Endothelial cell of umbilical vein (primary cell): ENCODE data around the gene UST. TPM values are rescaled to one million over a fixed set of nuclear protein-coding genes. Genes with fewer than 3 reads are reported as not detected.

Source experiments
- Bru-seq: library from RNA; stranded (reverse); fragments of 400-500 nt; gene quantifications from one replicate; lab custom pipeline; 2021; lab: Mats Ljungman, UMichigan
- BruChase-seq, 2 experiments: library from RNA; stranded (reverse); fragments of 400-500 nt; gene quantifications; one replicate each; lab custom pipeline; 2021; lab: Mats Ljungman, UMichigan
- BruUV-seq: library from RNA; stranded (reverse); fragments of 400-500 nt; replicated peaks from 2 replicates; lab custom pipeline; 2021; lab: Mats Ljungman, UMichigan
- CTCF ChIA-PET: fragments of 300-600, 350-600 bp; sonication (Branson Sonifier 250); formaldehyde crosslinking; loops from one replicate; lab custom pipeline; 2021; ENCODE audit warnings: antibody characterized with exemption, inconsistent platforms; lab: Charles Lee
- POLR2A ChIA-PET: fragments of 300-600, 350-600 bp; sonication (Branson Sonifier 250); formaldehyde crosslinking; loops from one replicate; lab custom pipeline; 2021; ENCODE audit warnings: antibody characterized with exemption, inconsistent platforms; lab: Charles Lee
- DNase-seq: peaks from one replicate; pipeline ENCODE4 v3.0.0-alpha.2; 2011; ENCODE audit warnings: low read depth, low spot score
- FAIRE-seq: peaks from 2 replicates; lab custom pipeline; 2011; peaks lifted over from hg19 to GRCh38; lab: Jason Lieb, UNC
- H2AFZ ChIP-seq: 2 replicates; pipeline ENCODE4 v1.6.0; 2012; ENCODE audit warnings: low read depth, low read length, control low read depth, inconsistent platforms
- H3K27ac ChIP-seq: 2 replicates; pipeline ENCODE4 v1.5.1; 2011; ENCODE audit warnings: low read depth, mild to moderate bottlenecking, control low read depth, low read length, moderate library complexity; ENCODE audit not compliant: insufficient read depth
- H3K27me3 ChIP-seq, 2 experiments: 2 replicates each; pipeline versions ENCODE4 v1.6.0 to v1.6.1; 2011; ENCODE audit warnings: low read length in 2 of 2, mixed read lengths in 1 of 2; ENCODE audit not compliant: control insufficient read depth in 2 of 2, insufficient read depth in 2 of 2
- H3K36me3 ChIP-seq, 2 experiments: 2 replicates in 1 of 2; 3 replicates in 1 of 2; pipeline ENCODE4 v1.5.1; 2011; ENCODE audit warnings: low read length in 2 of 2, mild to moderate bottlenecking in 1 of 2, moderate library complexity in 1 of 2; ENCODE audit not compliant: control insufficient read depth in 2 of 2, insufficient read depth in 2 of 2; ENCODE audit errors: extremely low read depth in 1 of 2
- H3K4me1 ChIP-seq: 3 replicates; pipeline ENCODE4 v1.5.1; 2011; ENCODE audit warnings: mild to moderate bottlenecking, low read length; ENCODE audit not compliant: control insufficient read depth, insufficient read depth; ENCODE audit errors: extremely low read depth
- H3K4me2 ChIP-seq: 2 replicates; pipeline ENCODE4 v1.6.1; 2011; ENCODE audit warnings: low read length, control low read depth, mixed read lengths; ENCODE audit not compliant: insufficient read depth
- H3K4me3 ChIP-seq, 3 experiments: fragments of 200-600 bp in 1 of 3; sonication (generic), shearing (Covaris generic) in 1 of 3; replicated peaks in 1 of 3; 2 replicates each; pipeline ENCODE4 v1.5.1; 2011 to 2016; ENCODE audit warnings: control low read depth in 3 of 3, low read length in 3 of 3, mild to moderate bottlenecking in 2 of 3, inconsistent platforms in 1 of 3, low read depth in 1 of 3, moderate library complexity in 1 of 3; ENCODE audit not compliant: insufficient read depth in 1 of 3
- H3K79me2 ChIP-seq: 2 replicates; pipeline ENCODE4 v1.6.0; 2012; ENCODE audit warnings: low read length, inconsistent platforms; ENCODE audit not compliant: control insufficient read depth, insufficient read depth
- H3K9ac ChIP-seq: replicated peaks from 2 replicates; pipeline ENCODE3; 2011; ENCODE audit warnings: low read length, control low read depth; ENCODE audit not compliant: insufficient read depth; ENCODE audit errors: extremely low read depth
- H3K9me1 ChIP-seq: replicated peaks from 3 replicates; pipeline ENCODE4 v1.6.0; 2011; ENCODE audit warnings: mild to moderate bottlenecking, low read length; ENCODE audit not compliant: control insufficient read depth, insufficient read depth; ENCODE audit errors: extremely low read depth
- H3K9me3 ChIP-seq: replicated peaks from 2 replicates; pipeline ENCODE4 v1.5.1; 2012; ENCODE audit warnings: low read length, inconsistent platforms; ENCODE audit not compliant: control insufficient read depth, insufficient read depth
- H4K20me1 ChIP-seq: replicated peaks from 2 replicates; pipeline ENCODE3; 2011; ENCODE audit warnings: mild to moderate bottlenecking, low read length; ENCODE audit not compliant: control insufficient read depth, insufficient read depth; ENCODE audit errors: extremely low read depth
- CTCF ChIP-seq, 2 donors: IDR thresholded peaks; 1 replicate in 1 of 2; 2 replicates in 1 of 2; pipeline ENCODE4 v1.5.1; 2011; ENCODE audit warnings: low read length in 2 of 2, mild to moderate bottlenecking in 2 of 2, moderate library complexity in 2 of 2, control low read depth in 1 of 2, inconsistent platforms in 1 of 2, low read depth in 1 of 2; ENCODE audit not compliant: insufficient read depth in 1 of 2; ENCODE audit errors: extremely low read depth in 1 of 2
- JUN ChIP-seq: IDR thresholded peaks from 2 replicates; pipeline ENCODE4 v1.6.1; 2011; ENCODE audit warnings: borderline replicate concordance, low read depth; ENCODE audit not compliant: insufficient read length, insufficient read depth
- dilution Hi-C: fragments of 300-500 bp; cut with MboI; formaldehyde crosslinking; loops from one replicate; pipeline ENCODE4 v1.15.0; 2019; ENCODE audit warnings: low sequenced_read_pairs; ENCODE audit not compliant: extremely low pct_ligation_motif_present
- intact Hi-C: fragments of 100-400 bp; cut with micrococcal nuclease; formaldehyde crosslinking; loops from one replicate; pipeline ENCODE4 v1.10.0; 2022
- long read RNA-seq: library from polyadenylated mRNA; stranded (forward); transcript quantifications from one replicate; pipeline ENCODE4 v2.0.0, GENCODE V29; 2021
- polyA minus RNA-seq, 3 experiments: library from RNA; depleted of rRNA, polyadenylated mRNA; stranded (reverse); fragments of >200 nt; gene quantifications; 1 replicate in 1 of 3; 2 replicates in 2 of 3; pipeline ENCODE4 v1.2.3, GENCODE V29; 2011
- polyA plus RNA-seq, 4 experiments: library from polyadenylated mRNA; depleted of rRNA in 3 of 4; stranded (reverse) in 3 of 4; unstranded in 1 of 4; fragments of >200 nt; gene quantifications; 2 replicates each; pipeline versions ENCODE4 v1.2.1 to v1.2.3, GENCODE V29; 2011 to 2012; ENCODE audit warnings: missing spikeins in 1 of 4
- total RNA-seq: library from RNA; stranded (reverse); gene quantifications from 2 replicates; pipeline ENCODE4 v1.2.3, GENCODE V29; 2021

UST gene
- total RNA-seq: 0.81 and 0.84 TPM in 2 replicates
- polyA plus RNA-seq: 0.22 and 0.26 TPM in 2 replicates
- 0.25 and 0.28 TPM in 2 replicates for polyA plus RNA-seq (2011; cell fraction: cytosol; rRNA removed)
- 0.15 and 0.18 TPM in 2 replicates for polyA plus RNA-seq (2011; cell fraction: nucleus; rRNA removed)
- 0.20 and 0.62 TPM in 2 replicates for polyA plus RNA-seq (2012)
- 0.45 and 0.49 TPM in 2 replicates for polyA minus RNA-seq
- polyA minus RNA-seq (2011; cell fraction: cytosol; rRNA and poly(A)+ RNA removed): 6.8 TPM
- 0.29 and 0.53 TPM in 2 replicates for polyA minus RNA-seq (2011; cell fraction: nucleus; rRNA and poly(A)+ RNA removed)
- percentile 32 among the genes with signal in this experiment for Bru-seq, nascent RNA
- percentile 19 among the genes with signal in this experiment for BruChase-seq, experiment 1, labeled RNA remaining after a 6-hour chase
- BruChase-seq, experiment 2, labeled RNA remaining after a 2-hour chase: percentile 27 among the genes with signal in this experiment
- long read RNA-seq: 0 reads

GRCh38 chr6:148746363-148747144 lies at the start of gene UST:
Gene UST, plus strand, starts transcription at chr6:148747030. Its CDS starts 401 bp downstream, at chr6:148747431.
- H4K20me1 ChIP-seq: no peaks in the 10 kb centered on the region
- peak within 1 kb of the TSS; percentile 74 for H2AFZ ChIP-seq
- H3K27ac ChIP-seq: no peak within 1 kb of the TSS
- no peaks in the 10 kb centered on the region for H3K79me2 ChIP-seq
- BruUV-seq: no TSS peak
- H3K9me3 ChIP-seq: no peaks in the 10 kb centered on the region
- ChIA-PET POLR2A (no interaction called here), CTCF (interaction anchor here (1.4 kb wide), 1 partner anchor 10 kb away, joined by 7 read pairs; no protein-coding TSS in a partner anchor)
- DNase-seq: peak; percentile 60
- H3K4me3 ChIP-seq: peak within 1 kb of the TSS; percentile 20 to 65 (median 54)
- H3K4me2 ChIP-seq: peak within 1 kb of the TSS; percentile 69
- TF ChIP-seq CTCF (IDR thresholded peaks at IDR 0.05; ENCODE audit: extremely low read depth in 1 of 2, insufficient read depth in 1 of 2, low read depth in 1 of 2, low read length in 2 of 2) (peak in 1 of 2 donors; percentile 24), JUN (no peak)
- H3K36me3 ChIP-seq: no peaks in the 10 kb centered on the region
- dilution Hi-C loops (no loop called here), intact Hi-C loops (loop anchor here (1.0 to 5.0 kb wide), 2 partner anchors 169 to 202 kb away; no protein-coding TSS in a partner anchor)
- H3K4me1 ChIP-seq: peaks cover 7% of the 10 kb centered on the region
- peaks cover 36 to 44% of the 10 kb centered on the region in 2 experiments for H3K27me3 ChIP-seq
- H3K9me1 ChIP-seq: no peaks in the 10 kb centered on the region
- H3K9ac ChIP-seq: no peak within 1 kb of the TSS
- FAIRE-seq: peak; percentile 71
